NCI-H510A treated with DMSO at 0.1 percent for 48 hours (cell line): ENCODE results near the gene SMIM41.
A peak's percentile ranks its signal among the peaks of the same experiment; 100 is the strongest.

ENCODE experiments used
- DNase-seq: peaks from one replicate; lab custom pipeline; 2025; lab: John Stamatoyannopoulos, UW

The SMIM41 gene

DNA sequence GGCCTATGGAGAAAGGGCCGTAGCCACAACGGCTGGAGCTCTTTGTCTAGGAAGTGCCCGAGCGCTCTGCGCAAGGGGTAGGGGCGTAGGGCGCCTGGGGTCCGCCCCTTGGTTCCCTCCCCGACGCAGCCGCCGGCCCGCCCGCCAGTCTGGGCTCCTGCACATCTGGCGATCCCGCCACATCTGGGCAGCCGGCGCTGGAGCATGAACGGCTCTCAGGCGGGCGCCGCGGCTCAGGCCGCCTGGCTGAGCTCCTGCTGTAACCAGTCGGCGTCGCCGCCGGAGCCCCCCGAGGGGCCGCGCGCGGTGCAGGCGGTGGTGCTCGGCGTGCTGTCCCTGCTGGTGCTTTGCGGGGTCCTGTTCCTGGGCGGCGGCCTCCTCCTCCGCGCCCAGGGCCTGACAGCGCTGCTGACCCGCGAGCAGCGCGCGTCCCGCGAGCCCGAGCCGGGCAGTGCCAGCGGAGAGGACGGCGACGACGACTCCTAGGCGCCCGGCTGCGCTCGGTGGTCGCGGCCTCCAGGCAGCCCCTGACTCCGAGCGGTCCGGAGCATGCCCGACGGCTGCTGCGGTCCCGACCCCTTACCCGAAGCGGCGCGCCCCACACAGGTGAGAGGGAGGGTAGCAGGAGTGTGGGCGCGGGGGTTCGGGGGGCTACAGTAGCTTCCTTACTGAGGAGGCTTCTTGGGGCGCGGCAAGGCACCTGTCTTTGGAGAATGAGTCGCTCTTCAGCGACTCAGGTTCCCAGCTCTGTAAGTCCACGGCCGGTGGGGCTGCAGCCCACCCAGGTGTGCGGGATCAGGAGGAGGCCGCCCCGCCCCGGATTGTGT is at the start of gene SMIM41:
TSS of gene SMIM41 (plus strand) at position 129 of the 827 bp plus-strand sequence. CDS start at position 205, 76 bp downstream.
- DNase-seq = no peak

- no peak for DNase-seq
Observed at GRCh38 chr12:52032446-52032803, 47.1 kb upstream of the SMIM41 start.

DNA sequence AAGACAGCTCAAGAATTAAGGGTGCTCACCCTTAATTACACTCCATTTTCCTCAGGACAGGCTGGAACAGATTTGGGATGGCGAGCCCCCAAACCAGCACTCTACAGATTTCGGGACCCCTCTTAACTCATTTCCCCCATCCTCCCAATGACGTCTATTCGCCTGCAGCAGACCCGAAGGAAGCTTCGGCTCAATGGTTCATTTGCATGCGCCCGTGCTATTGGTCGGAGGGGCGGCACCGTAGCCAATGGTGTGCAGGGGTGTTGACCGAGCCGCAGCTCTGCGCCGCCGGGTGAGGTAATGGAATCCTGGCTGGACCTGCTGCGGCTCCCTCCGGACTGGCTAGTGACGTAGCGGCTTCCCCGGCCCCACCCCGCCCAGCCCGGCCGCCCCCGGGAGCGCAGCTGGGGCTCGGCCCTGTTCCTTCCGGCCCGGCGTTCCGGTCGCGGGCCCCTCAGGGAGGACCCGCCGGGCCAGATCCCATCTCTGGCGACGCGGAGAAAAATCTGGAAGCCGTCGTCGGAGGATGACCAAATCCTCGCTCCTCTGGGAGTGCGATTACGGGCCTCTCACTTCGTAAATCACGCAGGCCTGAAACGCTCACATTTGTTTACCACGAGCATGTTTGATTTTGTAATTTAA is 46.6 kb upstream of the SMIM41 start:
- DNase-seq = peak; percentile 93

DNA sequence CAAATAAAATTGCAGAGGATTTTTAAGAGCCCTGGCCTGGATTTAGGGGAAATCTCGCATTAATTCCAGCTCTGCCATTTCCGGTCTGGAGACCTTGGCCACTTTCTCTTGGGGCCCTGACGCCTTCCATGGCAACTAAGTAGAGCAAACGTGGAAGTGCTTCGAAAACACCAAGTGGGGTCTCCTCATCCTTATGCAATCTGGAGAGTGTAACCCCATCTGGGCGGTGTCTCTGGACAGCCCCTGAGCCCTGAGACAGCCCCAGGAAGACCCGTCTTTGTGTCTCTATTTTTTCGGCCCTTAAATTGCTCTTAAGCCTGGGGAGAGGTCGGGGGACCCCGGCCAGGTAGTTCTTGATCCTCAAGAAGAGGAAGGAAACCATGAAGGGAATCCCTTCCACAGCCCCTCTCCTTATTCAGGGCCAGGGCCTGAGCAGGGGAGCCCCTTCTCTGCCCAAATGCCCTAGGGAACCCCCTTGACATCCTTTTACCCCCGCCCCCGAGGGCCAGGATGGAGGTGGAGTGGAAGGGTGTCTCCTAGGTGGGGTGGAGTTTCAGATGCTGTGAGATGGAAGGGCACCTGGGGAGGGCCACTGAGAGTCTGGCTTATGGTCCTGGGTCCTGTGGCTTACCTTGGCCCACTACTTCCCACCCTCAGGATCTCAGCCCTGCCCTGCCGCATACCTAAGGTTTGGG is 45.9 kb upstream of the SMIM41 start:
- DNase-seq = no peak

- DNase-seq = no peak
Observed at GRCh38 chr12:52035190-52035589, 44.3 kb upstream of the SMIM41 start.

GRCh38 chr12:52035926-52036325 is 43.6 kb upstream of the SMIM41 start:
- DNase-seq = no peak

DNA sequence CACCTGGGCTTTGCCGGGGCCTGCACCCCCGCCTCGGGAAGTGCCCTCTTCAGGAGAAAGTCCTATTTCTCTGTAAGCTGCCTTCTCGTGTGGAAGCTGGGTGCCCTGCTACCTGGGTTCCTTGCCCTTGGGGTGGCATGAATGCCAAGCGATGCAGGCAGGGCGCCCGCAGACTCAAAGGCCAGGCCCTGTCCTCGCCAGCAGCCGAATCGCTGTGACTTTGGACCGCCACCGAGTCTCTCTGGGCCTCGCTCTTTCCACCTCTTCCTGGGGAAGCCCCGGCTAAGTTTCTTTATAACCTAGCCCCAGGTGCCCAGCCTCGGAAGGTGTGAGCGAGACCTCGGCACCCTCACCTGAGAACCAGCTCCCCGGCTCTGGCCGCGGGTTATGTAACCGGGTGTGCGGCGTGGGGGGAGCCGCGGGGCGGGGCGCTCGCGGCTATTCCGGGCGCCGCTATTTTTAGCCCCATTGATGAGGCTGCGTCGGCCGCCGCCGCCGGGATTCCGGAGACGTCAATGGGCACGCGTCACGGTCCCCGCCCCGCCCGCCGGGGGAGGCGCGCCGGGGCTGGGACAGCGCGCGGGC is 42.8 kb upstream of the SMIM41 start:
- peak; percentile 73 for DNase-seq

DNA sequence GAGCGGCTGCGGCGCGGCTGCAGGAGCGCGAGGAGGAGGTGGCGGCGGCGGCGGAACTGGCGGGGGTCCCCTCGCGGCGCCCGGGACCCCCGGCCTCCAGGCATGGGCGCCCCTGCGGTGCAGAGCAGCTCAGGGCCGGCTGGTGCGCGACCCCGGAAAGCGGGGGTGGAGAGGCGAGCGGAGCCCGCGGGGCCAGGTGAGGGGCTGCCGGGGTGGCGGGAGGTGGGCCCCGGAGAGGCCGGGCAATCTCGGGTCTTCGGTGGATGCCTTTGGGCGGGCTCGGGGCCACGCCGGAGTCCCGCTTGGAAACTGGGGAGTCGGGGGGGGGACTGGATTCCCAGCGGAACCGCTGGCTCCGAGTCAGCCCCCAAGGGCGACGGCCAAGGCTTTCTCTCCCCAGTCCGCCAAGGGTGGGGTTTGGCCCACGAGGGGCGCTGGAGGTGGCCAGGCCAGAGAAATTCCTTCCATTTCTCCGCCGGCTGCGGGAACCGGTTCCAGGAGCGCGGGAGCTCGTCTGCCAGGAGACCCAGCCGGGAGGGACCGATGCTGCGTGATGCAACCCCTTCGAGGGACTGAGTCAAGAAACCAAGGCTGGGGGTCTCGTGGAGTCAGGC is 42.1 kb upstream of the SMIM41 start:
- DNase-seq = no peak

DNA sequence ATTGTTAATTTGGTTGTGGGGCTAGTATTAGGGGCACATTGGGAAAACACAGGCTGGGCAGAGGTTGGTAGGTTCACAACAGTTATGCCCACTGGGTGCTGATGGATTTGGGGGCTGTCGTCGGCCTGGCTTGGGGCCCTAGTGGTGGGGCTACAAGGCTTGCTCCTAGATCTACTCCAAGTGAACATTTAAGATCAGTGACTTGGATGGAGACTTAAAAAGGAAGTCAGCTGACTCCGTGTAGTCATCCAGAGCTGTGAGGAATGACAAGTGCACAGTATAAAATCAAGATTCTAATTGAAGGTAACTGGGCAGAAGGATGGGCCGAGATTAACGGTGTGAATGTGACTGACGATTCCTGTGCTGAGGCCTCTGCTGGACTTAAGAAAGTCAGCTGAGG is 41.1 kb upstream of the SMIM41 start:
- DNase-seq = no peak

DNA sequence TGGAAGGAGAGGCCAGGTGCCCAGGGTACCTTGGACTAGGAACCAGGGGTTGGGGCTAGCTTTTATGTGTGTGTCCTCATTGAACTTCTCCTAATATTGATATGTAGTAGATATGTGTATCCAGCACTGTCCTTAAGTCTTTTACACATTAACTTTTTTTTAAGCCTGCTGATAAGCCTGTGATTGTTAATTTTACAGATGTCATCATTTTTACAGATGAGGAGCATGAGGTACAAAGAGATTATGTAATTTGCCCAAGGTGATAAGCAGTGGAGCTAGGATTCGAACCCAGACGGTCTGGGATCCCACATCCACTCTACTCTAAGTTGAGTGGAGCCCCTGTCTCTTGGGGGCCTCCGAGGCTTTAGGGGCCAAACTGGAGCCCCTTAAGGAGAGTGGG is 38.5 kb upstream of the SMIM41 start:
- no peak for DNase-seq

DNA sequence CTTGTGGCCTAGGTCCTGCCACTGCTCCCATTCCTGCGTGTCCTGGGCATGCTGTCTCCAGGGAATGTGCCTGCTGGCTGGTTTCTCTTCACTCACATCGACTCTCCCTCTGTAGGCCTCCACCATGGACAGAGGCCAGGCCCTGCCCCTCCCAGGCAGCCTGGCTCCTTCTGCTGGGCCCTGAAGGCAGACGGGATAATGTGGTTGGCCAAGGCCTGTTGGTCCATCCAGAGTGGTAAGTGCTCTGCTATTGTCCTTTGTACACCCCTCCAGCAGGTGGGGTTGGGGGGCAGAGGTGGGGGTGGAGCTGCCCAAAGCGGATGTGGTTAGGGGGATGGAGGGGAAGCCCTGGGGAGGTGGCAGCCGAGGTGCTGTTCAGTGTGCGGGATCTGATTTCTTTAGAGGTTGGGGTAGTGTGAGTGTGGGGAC is 37.8 kb upstream of the SMIM41 start:
- DNase-seq = no peak

DNA sequence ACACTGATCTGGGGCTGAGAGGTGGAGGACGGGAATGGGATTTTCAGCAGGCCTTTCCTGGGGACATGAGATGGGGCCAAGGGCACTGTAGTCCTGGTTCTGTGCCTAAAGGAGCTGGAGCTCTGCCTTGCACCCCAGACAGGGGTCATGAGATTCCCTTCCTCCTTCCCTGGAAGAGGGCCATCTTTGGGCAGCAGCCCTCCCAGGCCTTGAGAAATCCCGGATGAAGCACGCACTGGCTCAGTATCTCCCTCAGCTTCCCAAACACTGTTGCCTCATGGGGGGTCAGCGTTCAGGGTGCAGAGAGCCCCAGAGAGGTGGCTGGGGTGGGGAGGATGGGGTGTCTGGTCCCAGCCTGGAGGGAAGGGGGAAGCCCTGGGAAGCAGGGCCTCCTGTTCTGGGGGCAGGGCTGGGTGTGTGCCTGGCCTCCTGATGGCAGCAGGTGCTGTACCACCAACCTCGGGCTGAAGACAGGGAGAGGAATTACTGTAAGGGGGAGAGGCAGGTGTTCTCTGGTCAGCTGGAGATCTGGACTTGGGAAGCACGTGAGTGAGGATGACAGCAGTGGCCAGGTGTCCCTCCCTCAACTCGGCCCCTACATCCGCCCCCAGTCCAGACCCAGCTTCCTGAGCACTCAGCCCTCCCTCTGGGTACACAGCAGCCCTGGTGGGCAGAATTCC is 36.7 kb upstream of the SMIM41 start:
- peak; percentile 33 for DNase-seq

DNA sequence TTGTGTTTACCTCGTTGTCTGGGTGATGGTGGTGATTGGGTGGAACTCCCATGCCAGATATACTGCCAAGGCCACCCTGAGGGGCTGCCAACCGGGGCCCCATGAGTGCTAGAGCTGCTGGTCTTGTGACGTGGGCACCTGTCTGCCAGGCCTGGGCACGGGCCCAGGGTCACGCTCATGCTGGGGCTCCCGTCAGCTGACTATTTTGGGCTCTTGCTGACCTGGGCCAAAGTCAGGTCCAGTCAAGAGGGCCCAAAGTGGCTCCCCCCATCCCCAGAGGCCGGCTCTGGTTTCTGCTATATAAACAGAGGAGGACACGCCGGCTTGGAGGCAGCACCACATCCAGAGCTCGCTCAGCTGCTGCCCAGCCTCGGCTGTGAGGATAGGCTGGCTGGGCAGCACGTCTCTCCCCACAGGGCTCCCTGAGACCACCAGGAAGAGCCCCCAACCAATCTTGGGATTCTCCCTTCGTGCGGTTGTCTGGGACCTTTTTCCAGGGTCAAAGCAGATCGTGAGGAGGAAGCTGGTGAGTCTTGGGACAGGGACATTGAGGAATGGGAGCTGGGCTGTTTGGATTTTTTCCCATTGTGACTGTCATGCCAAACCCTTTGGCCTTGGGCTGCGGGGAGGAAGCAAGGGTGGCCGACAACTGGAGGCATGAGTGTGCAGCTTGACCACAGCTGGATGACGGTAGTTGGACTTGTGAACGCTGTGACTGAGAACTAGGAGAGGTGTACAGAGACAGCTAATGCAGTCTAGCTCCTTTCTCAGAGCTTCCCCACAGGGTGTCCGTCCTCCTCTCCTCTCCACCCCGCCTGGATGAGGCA is 35.9 kb upstream of the SMIM41 start:
- no peak for DNase-seq

DNA sequence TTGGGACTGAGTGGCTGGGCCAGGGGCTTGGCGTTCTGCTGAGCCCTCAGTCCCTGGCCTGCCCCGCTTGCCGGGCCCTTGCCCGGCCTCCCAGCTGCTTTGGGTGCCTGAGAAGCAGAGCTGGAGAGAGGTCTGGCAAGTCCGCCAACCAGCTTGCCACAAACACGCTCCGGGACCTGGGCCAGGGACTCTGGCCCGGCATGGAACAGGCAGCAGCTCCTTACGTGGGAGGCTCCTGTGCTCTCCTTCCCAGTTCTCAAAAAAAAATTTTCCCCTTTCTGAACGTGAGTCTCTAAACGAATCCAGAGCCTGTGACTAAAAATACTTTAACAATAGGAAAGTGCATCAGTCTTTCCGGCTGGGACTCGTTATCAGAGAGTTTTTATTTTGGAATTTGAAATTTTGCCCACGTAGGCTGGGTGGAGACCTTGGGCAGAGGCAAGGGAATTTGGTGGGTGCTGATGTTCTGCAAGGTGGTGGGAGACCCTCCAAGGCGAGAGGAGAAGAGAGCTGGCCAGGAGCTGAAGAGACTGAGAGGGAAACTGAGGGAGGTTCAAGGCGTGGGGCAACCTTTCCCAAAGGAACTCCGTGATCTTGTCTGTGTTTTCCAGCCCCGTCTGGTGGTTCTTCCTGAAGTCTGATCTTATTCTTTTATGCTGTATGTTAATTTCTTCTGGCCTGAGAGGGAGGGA is 35.1 kb upstream of the SMIM41 start:
- no peak for DNase-seq

DNA sequence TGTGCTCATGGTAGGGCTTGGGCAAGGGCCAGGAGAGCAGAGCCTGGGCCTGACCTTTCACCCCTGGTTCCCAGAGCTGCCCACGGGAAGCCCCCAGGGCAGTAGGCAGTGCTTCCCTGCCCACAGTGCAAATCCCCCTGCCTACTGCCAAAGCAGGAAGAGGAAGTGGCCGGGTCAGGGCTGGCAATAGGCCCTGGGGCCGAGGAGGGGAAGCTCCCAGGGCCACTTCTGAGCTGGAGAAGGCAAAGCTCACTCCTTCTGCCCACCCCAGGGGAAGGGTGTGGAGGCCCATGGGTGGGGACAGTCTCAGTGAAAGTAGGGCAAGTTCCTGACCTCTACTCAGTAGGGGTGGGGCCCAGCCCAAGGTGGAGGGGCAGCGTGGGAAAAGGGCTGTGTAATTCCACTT is 33.7 kb upstream of the SMIM41 start:
- no peak for DNase-seq

- no peak for DNase-seq
Observed at GRCh38 chr12:52046859-52047258, 32.6 kb upstream of the SMIM41 start.

GRCh38 chr12:52049286-52049685 is 30.2 kb upstream of the SMIM41 start:
- DNase-seq = no peak

GRCh38 chr12:52049688-52050087 is 29.8 kb upstream of the SMIM41 start:
- no peak for DNase-seq

DNA sequence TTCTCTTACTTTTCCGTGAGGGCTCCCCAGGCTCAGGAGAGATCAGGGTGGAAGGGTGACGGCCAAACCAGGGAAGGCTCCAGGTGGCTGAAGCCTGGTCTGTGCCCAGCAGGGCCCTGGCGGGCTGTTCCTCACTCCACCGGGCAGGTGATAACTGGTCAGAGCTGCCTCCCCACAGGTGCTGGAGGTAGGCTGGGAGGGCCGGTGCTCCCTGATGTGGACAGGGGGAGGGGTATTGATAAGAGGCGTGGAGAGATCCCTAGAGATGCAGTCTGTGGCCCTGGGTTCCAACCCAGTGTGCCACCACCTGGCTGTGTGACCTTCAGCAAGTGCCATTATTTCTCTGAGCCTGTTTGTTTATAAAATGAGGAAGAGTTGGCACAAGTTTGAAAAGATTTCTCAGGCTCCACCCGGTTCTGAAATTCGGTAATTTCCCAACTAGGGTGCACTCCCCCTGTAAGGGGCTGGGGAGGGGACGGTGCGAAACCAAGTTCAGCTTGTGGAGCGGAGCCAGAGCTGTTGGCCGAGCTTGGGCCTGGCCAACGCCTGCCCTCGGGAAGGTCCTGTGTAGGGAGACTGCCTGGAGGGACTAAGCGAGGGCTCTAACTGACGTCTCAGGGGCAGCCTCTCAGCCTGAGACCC is 29.3 kb upstream of the SMIM41 start:
- peak; percentile 58 for DNase-seq
